ENCODE results near the gene RNF43.

DNA sequence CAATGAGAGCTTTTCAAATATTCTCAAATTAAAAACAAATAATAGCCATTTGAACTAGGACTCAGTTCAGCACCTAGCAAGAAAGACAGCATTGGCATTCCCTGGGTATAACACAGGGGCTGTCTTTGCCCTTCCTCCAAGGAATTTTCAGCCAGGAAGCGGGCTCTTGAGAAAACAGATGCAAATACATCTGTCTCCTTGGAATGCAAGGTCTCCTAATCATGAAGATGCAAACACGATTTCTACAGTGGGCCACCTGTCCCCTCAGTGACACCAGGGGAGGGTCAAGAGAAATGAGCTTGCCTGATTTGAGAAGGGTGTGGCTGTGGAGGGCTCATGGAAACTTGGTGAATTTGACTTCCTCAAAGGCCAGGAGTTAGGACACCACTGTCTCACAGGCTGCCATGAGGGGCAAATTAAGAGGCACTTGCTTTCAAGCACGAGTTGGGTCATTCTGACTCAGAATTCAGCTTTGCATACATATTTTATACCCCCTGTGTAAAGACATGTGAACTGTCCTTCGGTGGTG lies 40.8 kb downstream of the RNF43 start:
- TF ChIP-seq CTCF (IDR thresholded peaks at IDR 0.05) (no peak), EP300 (IDR thresholded peaks at IDR 0.05) (no peak), POLR2A (IDR thresholded peaks at IDR 0.05) (no peak), POLR2AphosphoS5 (IDR thresholded peaks at IDR 0.05) (no peak)
